K562 (cell line): ENCODE results near the gene EBF4. TPM values are rescaled to one million over a fixed set of nuclear protein-coding genes. Genes with fewer than 3 reads are reported as not detected.
A peak's percentile ranks its signal among the peaks of the same experiment; 100 is the strongest.

Source experiments
- C11orf30 ChIP-seq: fragments of 450-650 bp; IDR thresholded peaks from 2 replicates; pipeline ENCODE4 v1.6.1; 2016; ENCODE audit warnings: low read depth, mild to moderate bottlenecking
- CXXC5 ChIP-seq: fragments of 250-450 bp; sonication (Bioruptor Pico); IDR thresholded peaks from 2 replicates; pipeline ENCODE4 v1.8.0; 2022; ENCODE audit warnings: inconsistent platforms, mild to moderate bottlenecking, moderate library complexity
- DIDO1 ChIP-seq: fragments of 450-650 bp; IDR thresholded peaks from 2 replicates; pipeline ENCODE4 v1.6.1; 2016; ENCODE audit warnings: low read depth, missing biosample characterization, missing genetic modification characterization
- DPF2 ChIP-seq: fragments of 450-650 bp; IDR thresholded peaks from 2 replicates; pipeline ENCODE4 v1.6.1; 2016
- ELF2 ChIP-seq: fragments of 250-450 bp; sonication (Bioruptor Pico); IDR thresholded peaks from 2 replicates; pipeline ENCODE4 v1.5.0; 2021; ENCODE audit warnings: mild to moderate bottlenecking
- HDAC2 ChIP-seq: fragments of 450-650 bp; IDR thresholded peaks from 2 replicates; pipeline ENCODE4 v1.6.1; 2016; ENCODE audit warnings: mild to moderate bottlenecking
- KDM5B ChIP-seq: fragments of 200-600 bp; sonication (generic); IDR thresholded peaks from 2 replicates; pipeline ENCODE4 v1.6.1; 2012; ENCODE audit warnings: low read depth, mild to moderate bottlenecking, moderate library complexity, low read length, control low read depth, inconsistent platforms; ENCODE audit not compliant: insufficient replicate concordance
- MCM5 ChIP-seq: fragments of 450-650 bp; IDR thresholded peaks from 2 replicates; pipeline ENCODE4 v1.6.1; 2016; ENCODE audit warnings: low read depth
- MEF2D ChIP-seq: conservative IDR thresholded peaks from 2 replicates; pipeline ENCODE4 v1.6.1; 2016; ENCODE audit warnings: low read depth, missing genetic modification characterization, missing compliant biosample characterization
- NBN ChIP-seq: fragments of 450-650 bp; IDR thresholded peaks from 2 replicates; pipeline ENCODE4 v1.6.1; 2016; ENCODE audit warnings: low read depth, mild to moderate bottlenecking
- RB1 ChIP-seq: fragments of 450-650 bp; IDR thresholded peaks from 2 replicates; pipeline ENCODE4 v1.6.1; 2017; ENCODE audit warnings: low read depth, mild to moderate bottlenecking
- SMARCA5 ChIP-seq: fragments of 450-650 bp; IDR thresholded peaks from 2 replicates; pipeline ENCODE4 v1.6.1; 2016
- TAF1 ChIP-seq: IDR thresholded peaks from 2 replicates; pipeline ENCODE4 v1.6.1; 2011; ENCODE audit warnings: mild to moderate bottlenecking, low read length, moderate library complexity; ENCODE audit not compliant: insufficient read depth, control insufficient read depth, severe bottlenecking; ENCODE audit errors: extremely low read depth
- polyA plus RNA-seq, 8 experiments: library from polyadenylated mRNA; depleted of rRNA in 4 of 8; stranded (reverse) in 5 of 8; unstranded in 3 of 8; fragments of >200 nt; fragmentation: Nextera tagmentation in 2 of 8; fragmentation: Illumina TruSeq in 1 of 8; extraction: Ambion mirVana in 2 of 8; extraction: Trizol in 1 of 8; gene quantifications; 2 replicates each; pipeline versions ENCODE4 v1.2.1 to v1.2.3, GENCODE V29; 2011 to 2014; ENCODE audit warnings: inconsistent platforms in 1 of 8, missing spikeins in 1 of 8
- total RNA-seq, 7 experiments: library from RNA; depleted of rRNA in 6 of 7; stranded (reverse); fragments of >200 nt in 6 of 7; fragmentation: Illumina TruSeq in 2 of 7; extraction: Trizol in 2 of 7; gene quantifications; 2 replicates each; pipeline versions ENCODE4 v1.2.1 to v1.2.3, GENCODE V29; 2011 to 2021; ENCODE audit warnings: low replicate concordance in 1 of 7
- TF ChIP-seq, protein P1 (sequence below), 2 experiments: fragments of 450-650 bp; formaldehyde crosslinking in 1 of 2; IDR thresholded peaks; 2 replicates each; pipeline versions ENCODE4 v1.4.0 to v1.6.1; 2014 to 2020; ENCODE audit warnings: mild to moderate bottlenecking in 2 of 2, borderline replicate concordance in 1 of 2, low read depth in 1 of 2
- TF ChIP-seq, protein P2 (sequence below): fragments of 250-450 bp; sonication (Bioruptor Pico); IDR thresholded peaks from 2 replicates; pipeline ENCODE4 v1.4.0; 2020
- TF ChIP-seq, protein P3 (sequence below): IDR thresholded peaks from 2 replicates; pipeline ENCODE4 v1.6.1; 2016; ENCODE audit warnings: missing genetic modification characterization, missing compliant biosample characterization

EBF4 gene
- total and polyA plus RNA-seq, 9 of the 15 experiments (the other 6 are each of a cell fraction or from before 2014, with no cell fraction given): 0.09 TPM; not detected in 8

DNA sequence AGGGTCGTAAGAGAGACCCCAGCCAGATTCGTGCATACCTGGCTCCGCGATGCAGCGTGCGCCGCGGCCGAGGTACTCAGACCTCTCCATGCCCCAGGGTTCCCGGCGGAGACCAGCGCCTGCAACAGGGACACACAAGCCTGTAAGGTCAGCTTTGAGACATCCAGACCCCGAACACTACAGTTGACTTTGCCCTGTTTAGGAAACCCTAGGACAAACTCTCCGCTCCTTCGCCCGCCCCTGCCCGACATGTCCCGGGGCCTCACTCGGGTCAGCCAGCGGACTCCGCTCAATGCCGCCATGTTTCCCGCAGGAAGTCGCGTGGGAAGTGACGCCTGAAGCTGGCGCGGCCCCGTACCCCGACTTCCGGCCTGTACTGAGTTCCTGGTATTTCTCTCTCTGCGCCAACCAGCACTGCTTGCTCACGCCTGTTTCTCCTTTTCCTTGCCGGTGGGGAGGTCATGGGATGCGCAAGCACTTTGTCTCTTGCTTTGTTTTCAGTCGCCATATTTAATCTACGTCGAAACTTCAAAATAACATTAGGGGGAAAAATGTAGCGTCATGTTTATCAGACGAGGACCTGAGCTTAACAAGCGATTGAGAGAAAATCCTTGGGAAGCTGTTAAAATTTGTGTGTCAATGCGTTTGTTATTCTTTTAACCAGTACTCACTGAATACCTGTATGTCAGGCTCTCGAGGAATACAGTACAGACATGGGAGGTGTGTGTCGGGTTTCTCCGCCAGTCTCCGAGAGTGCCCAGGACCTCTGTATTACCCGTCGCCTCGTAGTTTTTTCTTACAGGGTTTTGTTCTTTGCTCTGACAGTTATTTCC lies 28.5 kb upstream of the EBF4 start, which contains the start of gene IDH3B (continued):
- TF ChIP-seq, protein P1, sequence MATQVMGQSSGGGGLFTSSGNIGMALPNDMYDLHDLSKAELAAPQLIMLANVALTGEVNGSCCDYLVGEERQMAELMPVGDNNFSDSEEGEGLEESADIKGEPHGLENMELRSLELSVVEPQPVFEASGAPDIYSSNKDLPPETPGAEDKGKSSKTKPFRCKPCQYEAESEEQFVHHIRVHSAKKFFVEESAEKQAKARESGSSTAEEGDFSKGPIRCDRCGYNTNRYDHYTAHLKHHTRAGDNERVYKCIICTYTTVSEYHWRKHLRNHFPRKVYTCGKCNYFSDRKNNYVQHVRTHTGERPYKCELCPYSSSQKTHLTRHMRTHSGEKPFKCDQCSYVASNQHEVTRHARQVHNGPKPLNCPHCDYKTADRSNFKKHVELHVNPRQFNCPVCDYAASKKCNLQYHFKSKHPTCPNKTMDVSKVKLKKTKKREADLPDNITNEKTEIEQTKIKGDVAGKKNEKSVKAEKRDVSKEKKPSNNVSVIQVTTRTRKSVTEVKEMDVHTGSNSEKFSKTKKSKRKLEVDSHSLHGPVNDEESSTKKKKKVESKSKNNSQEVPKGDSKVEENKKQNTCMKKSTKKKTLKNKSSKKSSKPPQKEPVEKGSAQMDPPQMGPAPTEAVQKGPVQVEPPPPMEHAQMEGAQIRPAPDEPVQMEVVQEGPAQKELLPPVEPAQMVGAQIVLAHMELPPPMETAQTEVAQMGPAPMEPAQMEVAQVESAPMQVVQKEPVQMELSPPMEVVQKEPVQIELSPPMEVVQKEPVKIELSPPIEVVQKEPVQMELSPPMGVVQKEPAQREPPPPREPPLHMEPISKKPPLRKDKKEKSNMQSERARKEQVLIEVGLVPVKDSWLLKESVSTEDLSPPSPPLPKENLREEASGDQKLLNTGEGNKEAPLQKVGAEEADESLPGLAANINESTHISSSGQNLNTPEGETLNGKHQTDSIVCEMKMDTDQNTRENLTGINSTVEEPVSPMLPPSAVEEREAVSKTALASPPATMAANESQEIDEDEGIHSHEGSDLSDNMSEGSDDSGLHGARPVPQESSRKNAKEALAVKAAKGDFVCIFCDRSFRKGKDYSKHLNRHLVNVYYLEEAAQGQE (IDR thresholded peaks at IDR 0.05; ENCODE audit: borderline replicate concordance): no peak
- TF ChIP-seq, protein P1 (CRISPR knock-in tag; IDR thresholded peaks at IDR 0.05; ENCODE audit: low read depth): no peak
- TF ChIP-seq KDM5B (peak; percentile 84), C11orf30 (peak; percentile 100), NBN (0 out of 2 replicates have a peak, but pooled peaks have one; percentile 26), SMARCA5 (no peak), HDAC2 (peak; percentile 72; the same call in 1 of the 2 replicates), ELF2 (CRISPR knock-in tag) (peak; percentile 76), CXXC5 (CRISPR knock-in tag) (peak; percentile 74), DPF2 (0 out of 2 replicates have a peak, but pooled peaks have one; percentile 15), MEF2D (tag) (no peak), DIDO1 (tag) (peak; percentile 84), RB1 (0 out of 2 replicates have a peak, but pooled peaks have one; percentile 49), MCM5 (no peak), TAF1 (peak; percentile 94)
- TF ChIP-seq, protein P2, sequence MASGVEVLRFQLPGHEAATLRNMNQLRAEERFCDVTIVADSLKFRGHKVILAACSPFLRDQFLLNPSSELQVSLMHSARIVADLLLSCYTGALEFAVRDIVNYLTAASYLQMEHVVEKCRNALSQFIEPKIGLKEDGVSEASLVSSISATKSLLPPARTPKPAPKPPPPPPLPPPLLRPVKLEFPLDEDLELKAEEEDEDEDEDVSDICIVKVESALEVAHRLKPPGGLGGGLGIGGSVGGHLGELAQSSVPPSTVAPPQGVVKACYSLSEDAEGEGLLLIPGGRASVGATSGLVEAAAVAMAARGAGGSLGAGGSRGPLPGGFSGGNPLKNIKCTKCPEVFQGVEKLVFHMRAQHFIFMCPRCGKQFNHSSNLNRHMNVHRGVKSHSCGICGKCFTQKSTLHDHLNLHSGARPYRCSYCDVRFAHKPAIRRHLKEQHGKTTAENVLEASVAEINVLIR (CRISPR knock-in tag): peak; percentile 95
- TF ChIP-seq, protein P3, sequence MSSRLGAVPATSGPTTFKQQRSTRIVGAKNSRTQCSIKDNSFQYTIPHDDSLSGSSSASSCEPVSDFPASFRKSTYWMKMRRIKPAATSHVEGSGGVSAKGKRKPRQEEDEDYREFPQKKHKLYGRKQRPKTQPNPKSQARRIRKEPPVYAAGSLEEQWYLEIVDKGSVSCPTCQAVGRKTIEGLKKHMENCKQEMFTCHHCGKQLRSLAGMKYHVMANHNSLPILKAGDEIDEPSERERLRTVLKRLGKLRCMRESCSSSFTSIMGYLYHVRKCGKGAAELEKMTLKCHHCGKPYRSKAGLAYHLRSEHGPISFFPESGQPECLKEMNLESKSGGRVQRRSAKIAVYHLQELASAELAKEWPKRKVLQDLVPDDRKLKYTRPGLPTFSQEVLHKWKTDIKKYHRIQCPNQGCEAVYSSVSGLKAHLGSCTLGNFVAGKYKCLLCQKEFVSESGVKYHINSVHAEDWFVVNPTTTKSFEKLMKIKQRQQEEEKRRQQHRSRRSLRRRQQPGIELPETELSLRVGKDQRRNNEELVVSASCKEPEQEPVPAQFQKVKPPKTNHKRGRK (tag): no peak
